Cardiac muscle cell (in vitro differentiated cells and primary cell): ENCODE data around the gene SPC24. TPM values are rescaled to one million over a fixed set of nuclear protein-coding genes. Genes with fewer than 3 reads are reported as not detected.
A peak's percentile ranks its signal among the peaks of the same experiment; 100 is the strongest.

Source experiments
- DNase-seq, 2 donors: peaks; one replicate each; pipeline versions ENCODE4 v3.0.0 to v3.0.0-alpha.2; 2010 to 2017; ENCODE audit warnings: low read depth in 1 of 2, low spot score in 1 of 2
- H3K27ac ChIP-seq: fragments of 200-600 bp; sonication (generic); 2 replicates; pipeline ENCODE4 v1.5.1; 2016
- H3K27me3 ChIP-seq: fragments of 200-600 bp; sonication (generic); 2 replicates; pipeline ENCODE4 v1.6.0; 2016; ENCODE audit warnings: control low read depth
- H3K36me3 ChIP-seq: fragments of 200-600 bp; sonication (generic); 2 replicates; pipeline ENCODE4 v1.5.1; 2016; ENCODE audit warnings: control low read depth
- H3K4me1 ChIP-seq: fragments of 200-600 bp; sonication (generic); 2 replicates; pipeline ENCODE4 v1.8.1; 2017; ENCODE audit warnings: low read depth, mild to moderate bottlenecking, mixed run types
- H3K4me3 ChIP-seq: fragments of 200-600 bp; sonication (generic); 2 replicates; pipeline ENCODE4 v1.5.1; 2016; ENCODE audit warnings: mild to moderate bottlenecking
- H3K9me3 ChIP-seq: fragments of 200-600 bp; sonication (generic); 2 replicates; pipeline ENCODE4 v1.5.1; 2017; ENCODE audit warnings: low read depth, mild to moderate bottlenecking, control low read depth
- polyA plus RNA-seq: library from polyadenylated mRNA; unstranded; fragments of >200 nt; fragmentation: Nextera tagmentation; extraction: Ambion mirVana; gene quantifications from 2 replicates; pipeline ENCODE4 v1.2.1, GENCODE V29; 2016
- total RNA-seq: library from RNA; depleted of rRNA; stranded (reverse); fragments of >200 nt; gene quantifications from 2 replicates; pipeline ENCODE4 v1.2.3, GENCODE V29; 2016
- TF ChIP-seq, protein P1 (sequence below): IDR thresholded peaks from 2 replicates; pipeline ENCODE4 v1.5.1; 2012; ENCODE audit warnings: low read depth, mild to moderate bottlenecking, low read length

Gene SPC24, protein sequence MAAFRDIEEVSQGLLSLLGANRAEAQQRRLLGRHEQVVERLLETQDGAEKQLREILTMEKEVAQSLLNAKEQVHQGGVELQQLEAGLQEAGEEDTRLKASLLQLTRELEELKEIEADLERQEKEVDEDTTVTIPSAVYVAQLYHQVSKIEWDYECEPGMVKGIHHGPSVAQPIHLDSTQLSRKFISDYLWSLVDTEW
- 15.8 and 127 TPM in 2 replicates for total RNA-seq
- polyA plus RNA-seq, result 7.1 and 25.8 TPM in 2 replicates

DNA sequence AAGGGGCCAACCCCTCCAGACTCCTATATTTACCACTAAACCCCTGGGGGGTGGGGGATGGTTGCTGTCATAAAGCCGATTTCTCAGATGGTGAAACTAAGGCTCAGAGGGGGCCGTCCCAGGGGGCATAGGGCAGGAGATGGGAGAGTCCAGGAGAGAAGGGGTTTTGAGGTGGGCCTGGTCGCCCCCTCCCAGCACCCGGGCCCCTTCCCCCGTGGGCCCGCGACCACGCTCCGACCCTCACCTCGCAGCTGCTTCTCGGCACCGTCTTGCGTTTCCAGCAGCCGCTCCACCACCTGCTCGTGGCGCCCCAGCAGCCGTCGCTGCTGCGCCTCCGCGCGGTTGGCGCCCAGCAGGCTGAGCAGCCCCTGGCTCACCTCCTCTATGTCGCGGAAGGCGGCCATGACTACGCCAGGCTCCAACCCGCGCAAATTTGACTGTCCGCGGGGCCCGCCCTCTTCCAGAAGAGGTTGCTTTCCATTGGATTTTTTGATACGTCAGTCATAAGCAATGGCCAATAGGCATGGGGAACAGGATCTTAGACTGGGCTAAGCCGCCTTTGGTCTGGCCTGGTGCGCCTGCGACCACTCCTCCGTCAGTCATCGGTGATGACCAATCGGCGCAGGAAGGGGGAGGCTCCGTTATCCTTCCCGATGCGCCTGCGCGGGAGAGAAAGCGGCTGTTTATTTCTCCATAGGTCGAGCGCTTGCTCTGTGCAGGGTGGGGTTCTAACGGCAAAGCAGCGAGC lies at the start of gene SPC24:
Gene SPC24, minus strand, starts transcription at position 410 of the 748 bp plus-strand sequence. Its CDS starts 6 bp downstream, at position 404.
- Histone ChIP-seq H3K4me1 (peaks cover 17% of the 10 kb centered on the region), H3K27me3 (no peaks in the 10 kb centered on the region), H3K36me3 (no peaks in the 10 kb centered on the region), H3K4me3 (peak within 1 kb of the TSS; percentile 61), H3K9me3 (no peaks in the 10 kb centered on the region), H3K27ac (peak within 1 kb of the TSS; percentile 1)
- DNase-seq, result peak; percentile 98 to 99
- TF ChIP-seq, protein P1, sequence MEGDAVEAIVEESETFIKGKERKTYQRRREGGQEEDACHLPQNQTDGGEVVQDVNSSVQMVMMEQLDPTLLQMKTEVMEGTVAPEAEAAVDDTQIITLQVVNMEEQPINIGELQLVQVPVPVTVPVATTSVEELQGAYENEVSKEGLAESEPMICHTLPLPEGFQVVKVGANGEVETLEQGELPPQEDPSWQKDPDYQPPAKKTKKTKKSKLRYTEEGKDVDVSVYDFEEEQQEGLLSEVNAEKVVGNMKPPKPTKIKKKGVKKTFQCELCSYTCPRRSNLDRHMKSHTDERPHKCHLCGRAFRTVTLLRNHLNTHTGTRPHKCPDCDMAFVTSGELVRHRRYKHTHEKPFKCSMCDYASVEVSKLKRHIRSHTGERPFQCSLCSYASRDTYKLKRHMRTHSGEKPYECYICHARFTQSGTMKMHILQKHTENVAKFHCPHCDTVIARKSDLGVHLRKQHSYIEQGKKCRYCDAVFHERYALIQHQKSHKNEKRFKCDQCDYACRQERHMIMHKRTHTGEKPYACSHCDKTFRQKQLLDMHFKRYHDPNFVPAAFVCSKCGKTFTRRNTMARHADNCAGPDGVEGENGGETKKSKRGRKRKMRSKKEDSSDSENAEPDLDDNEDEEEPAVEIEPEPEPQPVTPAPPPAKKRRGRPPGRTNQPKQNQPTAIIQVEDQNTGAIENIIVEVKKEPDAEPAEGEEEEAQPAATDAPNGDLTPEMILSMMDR, result no peak

DNA sequence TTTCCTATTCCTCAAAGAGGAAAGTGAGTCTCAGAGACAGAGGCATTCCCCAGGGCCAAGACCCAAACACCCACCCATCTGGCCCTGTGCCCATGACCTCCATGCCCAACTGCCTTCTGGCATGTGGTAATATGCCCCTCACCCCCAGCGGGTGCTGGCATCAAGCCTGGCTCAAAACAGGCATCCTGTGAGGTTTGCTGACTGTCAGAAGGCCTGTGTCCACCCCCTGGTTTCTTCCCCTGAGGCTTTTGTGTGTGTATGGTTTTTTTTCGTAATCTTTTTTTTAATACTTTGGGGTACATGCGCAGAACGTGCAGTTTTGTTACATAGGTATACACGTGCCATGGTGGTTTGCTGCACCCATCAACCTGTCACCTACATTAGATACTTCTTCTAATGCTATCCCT lies 49.4 kb upstream of the SPC24 start:
- TF ChIP-seq, protein P1, result no peak
- no peak for DNase-seq
- Histone ChIP-seq H3K4me1 (peaks cover 13% of the 10 kb centered on the region), H3K27ac (no peak overlapping the region), H3K4me3 (no peak overlapping the region), H3K9me3 (no peaks in the 10 kb centered on the region), H3K36me3 (no peaks in the 10 kb centered on the region), H3K27me3 (no peaks in the 10 kb centered on the region)

DNA sequence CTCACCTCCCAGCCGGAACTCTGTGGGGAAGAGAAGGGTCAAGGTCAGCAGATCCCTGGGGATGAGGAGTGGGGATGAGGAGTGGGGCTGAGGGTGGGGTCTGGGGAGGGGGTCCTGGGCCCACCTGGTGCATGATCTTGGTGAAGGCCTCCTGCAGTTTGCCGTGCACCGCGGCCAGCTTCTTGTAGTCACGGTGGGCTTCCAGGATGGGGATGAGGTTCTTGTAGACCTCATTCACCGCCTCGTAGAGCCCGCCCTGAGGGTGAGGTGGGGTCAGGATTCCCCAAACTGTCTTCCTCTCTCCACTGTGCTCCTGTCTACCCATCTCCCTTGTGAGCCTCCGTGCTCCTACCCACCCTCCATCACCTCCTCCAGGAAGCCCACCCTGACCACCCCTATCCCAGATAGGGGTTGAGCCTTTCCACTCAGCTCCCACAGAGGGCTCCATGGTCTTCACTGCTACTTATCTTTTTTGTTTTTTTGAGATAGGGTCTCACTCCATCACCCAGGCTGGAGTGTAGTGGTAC lies 48.6 kb upstream of the SPC24 start:
- Histone ChIP-seq H3K9me3 (no peaks in the 10 kb centered on the region), H3K27me3 (no peaks in the 10 kb centered on the region), H3K4me3 (no peak overlapping the region), H3K4me1 (peaks cover 13% of the 10 kb centered on the region), H3K27ac (peak overlapping the region; percentile 55), H3K36me3 (no peaks in the 10 kb centered on the region)
- DNase-seq, result no peak
- TF ChIP-seq, protein P1, result no peak

DNA sequence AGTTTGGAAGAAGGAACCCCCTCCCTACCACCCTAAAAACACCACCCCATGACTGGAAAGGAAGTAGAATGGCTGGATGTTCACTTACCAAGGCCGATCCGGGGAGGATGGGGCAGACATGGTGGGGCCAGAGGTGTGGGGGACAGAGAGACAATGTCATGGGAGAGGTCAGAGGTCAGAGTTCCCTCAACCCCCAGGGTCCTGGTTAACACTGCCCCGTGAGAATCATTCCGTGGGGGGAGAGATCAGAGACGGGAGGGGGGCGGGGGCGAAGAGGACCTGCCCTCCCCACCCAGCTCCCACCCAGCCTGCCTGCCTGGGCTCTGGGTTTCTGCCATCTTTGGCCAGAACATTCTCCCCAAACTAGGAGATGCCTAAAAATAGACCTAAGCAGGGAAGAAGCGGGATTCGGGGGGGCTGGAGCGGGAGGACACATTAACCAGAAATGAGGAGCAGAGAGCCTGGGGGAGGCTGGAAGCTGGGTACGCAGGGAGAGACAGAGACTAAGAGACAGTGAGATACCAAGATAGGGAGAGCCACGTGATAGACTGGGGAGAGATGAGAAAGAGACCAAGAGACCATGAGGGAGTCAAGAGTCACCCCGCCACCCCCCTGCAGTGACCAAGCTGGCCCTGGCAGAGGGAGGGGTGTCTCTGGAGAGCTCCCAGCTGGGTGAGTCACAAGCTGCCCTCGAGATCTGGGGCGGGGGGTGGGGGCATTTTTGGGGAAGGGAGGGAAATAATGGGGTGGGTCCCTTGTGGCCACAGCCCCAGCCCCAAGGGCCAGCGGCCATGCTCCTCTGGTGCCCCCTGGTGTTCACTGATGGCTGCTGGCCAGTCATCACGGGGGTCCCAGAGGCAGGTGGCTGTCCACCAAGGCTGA lies 47.9 kb upstream of the SPC24 start:
- TF ChIP-seq, protein P1, result peak; percentile 74
- Histone ChIP-seq H3K27ac (peak overlapping the region; percentile 55), H3K4me1 (peaks cover 13% of the 10 kb centered on the region)

DNA sequence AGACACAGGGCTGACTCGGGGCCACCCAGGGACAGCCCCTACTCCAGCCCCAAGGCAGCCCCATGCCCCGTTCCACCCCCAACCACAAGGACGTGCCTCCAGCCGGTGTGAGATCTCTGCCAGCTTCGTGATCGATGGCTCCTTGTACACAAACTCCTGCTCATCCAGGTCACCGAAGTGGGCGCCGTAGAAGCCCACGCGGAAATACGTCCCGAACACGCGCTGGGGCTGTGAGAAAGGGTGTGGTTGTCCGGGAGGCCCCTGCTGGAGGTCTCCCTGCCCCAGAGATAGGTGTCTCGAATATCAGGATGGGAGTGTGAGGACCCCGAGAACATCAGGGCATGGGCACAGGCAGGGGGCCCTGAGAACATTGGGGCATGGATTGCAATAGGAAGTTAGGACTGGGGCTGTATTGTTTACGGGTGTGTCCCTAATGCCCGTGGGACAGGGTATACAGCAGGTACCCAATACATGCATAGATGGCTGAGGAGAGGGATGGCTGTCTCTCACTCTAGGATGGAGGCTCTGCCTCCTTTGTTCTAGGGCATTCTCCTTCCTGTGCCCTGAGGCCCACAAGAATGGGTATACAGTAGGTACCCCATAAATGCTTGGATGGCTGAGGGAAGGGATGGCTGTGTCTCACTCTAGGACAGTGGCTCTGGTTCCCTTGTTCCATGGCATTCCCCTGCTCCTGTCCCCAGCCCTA lies 47.1 kb upstream of the SPC24 start:
- Histone ChIP-seq H3K4me1 (peaks cover 13% of the 10 kb centered on the region), H3K4me3 (no peak overlapping the region), H3K9me3 (no peaks in the 10 kb centered on the region), H3K36me3 (no peaks in the 10 kb centered on the region), H3K27me3 (no peaks in the 10 kb centered on the region), H3K27ac (peak overlapping the region; percentile 48)
- TF ChIP-seq, protein P1, result no peak
- no peak for DNase-seq

More for the DNA sequence above, 47.9 kb upstream of the SPC24 start:
- no peak overlapping the region for H3K4me3 ChIP-seq
- DNase-seq, result peak; percentile 76 to 93
- no peaks in the 10 kb centered on the region for H3K9me3 ChIP-seq
- no peaks in the 10 kb centered on the region for H3K27me3 ChIP-seq
- H3K36me3 ChIP-seq, result no peaks in the 10 kb centered on the region
